GM12878 (cell line): ENCODE data around the gene ABHD2. TPM values are rescaled to one million over a fixed set of nuclear protein-coding genes. Genes with fewer than 3 reads are reported as not detected.

Experiments
- ATAC-seq: fragments of 200-7000 bp; cut with Tn5 transposase; 3 replicates; pipeline ENCODE4 v1.9.1; 2020; ENCODE audit warnings: mild to moderate bottlenecking, moderate library complexity
- BruUV-seq: library from RNA; stranded (reverse); fragments of 400-500 nt; replicated peaks from 2 replicates; lab custom pipeline; 2021; lab: Mats Ljungman, UMichigan
- CTCF ChIA-PET: fragments of 300-600 bp; sonication (Branson Sonifier 250); formaldehyde crosslinking; extraction: SDS; loops from one replicate; lab custom pipeline; 2021; ENCODE audit warnings: inconsistent platforms; lab: Yijun Ruan, JAX
- POLR2A ChIA-PET: fragments of 350-600 bp; formaldehyde crosslinking; extraction: SDS; loops from one replicate; lab custom pipeline; 2021; ENCODE audit warnings: inconsistent platforms; lab: Charles Lee
- RAD21 ChIA-PET: fragments of 300-600 bp; sonication (Branson Sonifier 250); formaldehyde crosslinking; loops from one replicate; lab custom pipeline; 2023; ENCODE audit warnings: antibody characterized with exemption; ENCODE audit not compliant: unreplicated experiment; lab: Charles Lee
- SMC1A ChIA-PET: fragments of 300-600 bp; sonication (Branson Sonifier 250); formaldehyde crosslinking; loops from one replicate; lab custom pipeline; 2023; ENCODE audit not compliant: unreplicated experiment, uncharacterized antibody; lab: Charles Lee
- DNase-seq: peaks from one replicate; pipeline ENCODE4 v3.0.0-alpha.2; 2011; ENCODE audit warnings: low read depth, low spot score
- FAIRE-seq: peaks from 3 replicates; lab custom pipeline; 2011; peaks lifted over from hg19 to GRCh38; lab: Jason Lieb, UNC
- H2AFZ ChIP-seq: 2 replicates; pipeline ENCODE4 v1.6.0; 2011; ENCODE audit warnings: low read depth, low read length, control low read depth; ENCODE audit not compliant: control insufficient read depth
- H3K27ac ChIP-seq: 2 replicates; pipeline ENCODE4 v1.5.1; 2011; ENCODE audit warnings: control low read depth; ENCODE audit not compliant: control insufficient read depth, insufficient read depth
- H3K27me3 ChIP-seq, 2 experiments: replicated peaks in 1 of 2; 2 replicates each; pipeline versions ENCODE4 v1.6.0 to v1.6.1; 2011; ENCODE audit warnings: low read length in 1 of 2; ENCODE audit not compliant: control insufficient read depth in 2 of 2, insufficient read depth in 2 of 2
- H3K36me3 ChIP-seq, 2 experiments: 2 replicates each; pipeline ENCODE4 v1.5.1; 2011; ENCODE audit warnings: low read length in 1 of 2; ENCODE audit not compliant: control insufficient read depth in 2 of 2, insufficient read depth in 2 of 2
- H3K4me1 ChIP-seq: 2 replicates; pipeline ENCODE4 v1.6.1; 2011; ENCODE audit warnings: mild to moderate bottlenecking, low read length, moderate library complexity, mixed read lengths; ENCODE audit not compliant: control insufficient read depth, insufficient read depth
- H3K4me2 ChIP-seq: 2 replicates; pipeline ENCODE4 v1.6.0; 2011; ENCODE audit warnings: control low read depth; ENCODE audit not compliant: control insufficient read depth, insufficient read depth
- H3K4me3 ChIP-seq: fragments of 200-600 bp; sonication (generic); 2 replicates; pipeline ENCODE4 v1.5.1; 2016
- H3K79me2 ChIP-seq: 2 replicates; pipeline ENCODE4 v1.6.0; 2011; ENCODE audit warnings: low read length; ENCODE audit not compliant: control insufficient read depth, insufficient read depth
- H3K9ac ChIP-seq: 2 replicates; pipeline ENCODE4 v1.8.0; 2011; ENCODE audit warnings: low read length, control low read depth, mixed read lengths; ENCODE audit not compliant: control insufficient read depth, insufficient read depth
- H3K9me3 ChIP-seq: replicated peaks from 3 replicates; pipeline ENCODE4 v1.5.1; 2011; ENCODE audit warnings: mild to moderate bottlenecking, low read length; ENCODE audit not compliant: control insufficient read depth, insufficient read depth
- H4K20me1 ChIP-seq: 2 replicates; pipeline ENCODE4 v1.6.0; 2011; ENCODE audit not compliant: control insufficient read depth, insufficient read depth
- CHD1 ChIP-seq: IDR thresholded peaks from 2 replicates; pipeline ENCODE4 v1.6.1; 2012; ENCODE audit warnings: low read depth, low read length, improper control_type of control experiment
- CREB1 ChIP-seq: IDR thresholded peaks from 2 replicates; pipeline ENCODE4 v1.6.1; 2012; ENCODE audit warnings: low read depth, mild to moderate bottlenecking, inconsistent platforms
- RAD51 ChIP-seq: fragments of 450-650 bp; IDR thresholded peaks from 2 replicates; pipeline ENCODE4 v1.6.1; 2016; ENCODE audit warnings: moderate library complexity, mild to moderate bottlenecking, inconsistent platforms
- SIX5 ChIP-seq: IDR thresholded peaks from 2 replicates; pipeline ENCODE4 v1.6.1; 2011; ENCODE audit warnings: mild to moderate bottlenecking, low read depth, low read length, moderate library complexity; ENCODE audit not compliant: severe bottlenecking
- ZNF384 ChIP-seq: IDR thresholded peaks from 2 replicates; pipeline ENCODE4 v1.6.1; 2012; ENCODE audit warnings: low read depth, mild to moderate bottlenecking, low read length, improper control_type of control experiment, borderline replicate concordance
- WGBS: methylation state at CpG from one replicate; pipeline ENCODE4 v1.1.6; 2016; ENCODE audit warnings: low lambda C conversion rate; ENCODE audit not compliant: insufficient replicate concordance, insufficient coverage; ENCODE audit errors: missing lambda C conversion rate; 5-methylcytosine and 5-hydroxymethylcytosine counted together
- in situ Hi-C: fragments of 300-500 bp; cut with MboI; formaldehyde crosslinking; loops from 9 replicates; pipeline ENCODE4 v1.14.3; 2018; ENCODE audit warnings: mixed read lengths
- intact Hi-C: fragments of 100-400 bp; cut with micrococcal nuclease; formaldehyde crosslinking; loops from one replicate; pipeline ENCODE4 v1.14.2; 2022; ENCODE audit not compliant: unreplicated experiment
- polyA plus RNA-seq, 11 experiments: library from polyadenylated mRNA; depleted of rRNA in 4 of 11; unstranded in 6 of 11; stranded (reverse) in 5 of 11; fragments of >200 nt; fragmentation: Nextera tagmentation in 4 of 11; fragmentation: Illumina TruSeq in 1 of 11; extraction: Ambion mirVana in 4 of 11; extraction: Trizol in 1 of 11; gene quantifications; 1 replicate in 1 of 11; 2 replicates in 10 of 11; pipeline versions ENCODE4 v1.2.1 to v1.2.3, GENCODE V29; 2011 to 2016; ENCODE audit warnings: inconsistent platforms in 2 of 11, missing spikeins in 2 of 11, low read depth in 1 of 11
- total RNA-seq, 4 experiments: library from RNA; depleted of rRNA in 3 of 4; stranded (reverse); fragments of >200 nt in 3 of 4; fragmentation: Illumina TruSeq in 1 of 4; extraction: Trizol in 1 of 4; gene quantifications; 2 replicates each; pipeline versions ENCODE4 v1.2.1 to v1.2.3, GENCODE V29; 2013 to 2021
- TF ChIP-seq, protein P1 (sequence below): IDR thresholded peaks from 2 replicates; pipeline ENCODE4 v1.6.1; 2012; ENCODE audit warnings: low read depth, low read length, improper control_type of control experiment
- TF ChIP-seq, protein P2 (sequence below): fragments of 450-650 bp; IDR thresholded peaks from 2 replicates; pipeline ENCODE4 v1.6.1; 2016; ENCODE audit warnings: mild to moderate bottlenecking, moderate library complexity, borderline replicate concordance

ABHD2 gene
- total and polyA plus RNA-seq, 10 of the 15 experiments (the other 5 are each of a cell fraction or from before 2014, with no cell fraction given) = 1.2 to 33.6 (median 20.4) TPM

DNA sequence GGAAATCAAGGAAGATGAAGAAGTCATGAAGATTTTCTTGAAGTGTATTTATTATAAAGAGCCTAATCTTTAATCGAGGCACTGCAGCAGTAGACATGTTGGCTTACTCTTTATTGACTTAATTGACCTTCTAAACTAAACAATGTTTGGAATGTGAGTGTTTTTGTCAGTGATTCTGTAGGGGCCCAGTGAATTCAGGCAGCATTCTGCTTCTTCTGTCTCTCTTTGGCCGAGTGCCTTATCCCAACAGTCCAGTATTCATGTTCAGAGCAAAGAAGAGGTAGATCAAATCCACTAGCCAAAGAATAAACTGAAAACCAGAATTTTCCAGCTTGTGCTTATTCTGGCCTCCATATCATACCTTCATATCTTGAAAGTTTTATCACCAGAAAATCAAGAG, 77.4 kb downstream of the ABHD2 start:
- Histone ChIP-seq H4K20me1 (no peaks in the 10 kb centered on the region), H3K9ac (no peak overlapping the region), H3K27me3 (no peaks in the 10 kb centered on the region), H3K79me2 (no peaks in the 10 kb centered on the region), H3K4me3 (no peak overlapping the region), H3K4me2 (no peak overlapping the region), H3K9me3 (no peaks in the 10 kb centered on the region), H2AFZ (no peak overlapping the region), H3K27ac (no peak overlapping the region), H3K36me3 (no peaks in the 10 kb centered on the region; a peak in 1 of 4 replicates), H3K4me1 (peaks cover 18% of the 10 kb centered on the region)
- ChIA-PET SMC1A (interaction anchor here (1.5 to 4.0 kb wide), 4 partner anchors 13 to 53 kb away, joined by 4 to 42 read pairs (median 18); no protein-coding TSS in a partner anchor), CTCF (interaction anchor here (1.1 to 5.9 kb wide), 4 partner anchors 13 to 108 kb away, joined by 3 to 71 read pairs (median 6); no protein-coding TSS in a partner anchor), POLR2A (interaction anchor here (0.7 kb wide), 2 partner anchors 12 to 107 kb away, joined by 3 read pairs; no protein-coding TSS in a partner anchor), RAD21 (interaction anchor here (1.4 to 1.9 kb wide), 2 partner anchors 13 to 41 kb away, joined by 3 to 5 read pairs; no protein-coding TSS in a partner anchor)
- no TSS peak for BruUV-seq
- in situ Hi-C loops = no loop called here
- FAIRE-seq (no peak), DNase-seq (no peak), ATAC-seq (no peak)
- TF ChIP-seq RAD51 (no peak), ZNF384 (no peak), SIX5 (no peak), CREB1 (no peak), CHD1 (no peak)
- TF ChIP-seq, protein P1, sequence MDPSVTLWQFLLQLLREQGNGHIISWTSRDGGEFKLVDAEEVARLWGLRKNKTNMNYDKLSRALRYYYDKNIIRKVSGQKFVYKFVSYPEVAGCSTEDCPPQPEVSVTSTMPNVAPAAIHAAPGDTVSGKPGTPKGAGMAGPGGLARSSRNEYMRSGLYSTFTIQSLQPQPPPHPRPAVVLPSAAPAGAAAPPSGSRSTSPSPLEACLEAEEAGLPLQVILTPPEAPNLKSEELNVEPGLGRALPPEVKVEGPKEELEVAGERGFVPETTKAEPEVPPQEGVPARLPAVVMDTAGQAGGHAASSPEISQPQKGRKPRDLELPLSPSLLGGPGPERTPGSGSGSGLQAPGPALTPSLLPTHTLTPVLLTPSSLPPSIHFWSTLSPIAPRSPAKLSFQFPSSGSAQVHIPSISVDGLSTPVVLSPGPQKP = no peak
- TF ChIP-seq, protein P2, sequence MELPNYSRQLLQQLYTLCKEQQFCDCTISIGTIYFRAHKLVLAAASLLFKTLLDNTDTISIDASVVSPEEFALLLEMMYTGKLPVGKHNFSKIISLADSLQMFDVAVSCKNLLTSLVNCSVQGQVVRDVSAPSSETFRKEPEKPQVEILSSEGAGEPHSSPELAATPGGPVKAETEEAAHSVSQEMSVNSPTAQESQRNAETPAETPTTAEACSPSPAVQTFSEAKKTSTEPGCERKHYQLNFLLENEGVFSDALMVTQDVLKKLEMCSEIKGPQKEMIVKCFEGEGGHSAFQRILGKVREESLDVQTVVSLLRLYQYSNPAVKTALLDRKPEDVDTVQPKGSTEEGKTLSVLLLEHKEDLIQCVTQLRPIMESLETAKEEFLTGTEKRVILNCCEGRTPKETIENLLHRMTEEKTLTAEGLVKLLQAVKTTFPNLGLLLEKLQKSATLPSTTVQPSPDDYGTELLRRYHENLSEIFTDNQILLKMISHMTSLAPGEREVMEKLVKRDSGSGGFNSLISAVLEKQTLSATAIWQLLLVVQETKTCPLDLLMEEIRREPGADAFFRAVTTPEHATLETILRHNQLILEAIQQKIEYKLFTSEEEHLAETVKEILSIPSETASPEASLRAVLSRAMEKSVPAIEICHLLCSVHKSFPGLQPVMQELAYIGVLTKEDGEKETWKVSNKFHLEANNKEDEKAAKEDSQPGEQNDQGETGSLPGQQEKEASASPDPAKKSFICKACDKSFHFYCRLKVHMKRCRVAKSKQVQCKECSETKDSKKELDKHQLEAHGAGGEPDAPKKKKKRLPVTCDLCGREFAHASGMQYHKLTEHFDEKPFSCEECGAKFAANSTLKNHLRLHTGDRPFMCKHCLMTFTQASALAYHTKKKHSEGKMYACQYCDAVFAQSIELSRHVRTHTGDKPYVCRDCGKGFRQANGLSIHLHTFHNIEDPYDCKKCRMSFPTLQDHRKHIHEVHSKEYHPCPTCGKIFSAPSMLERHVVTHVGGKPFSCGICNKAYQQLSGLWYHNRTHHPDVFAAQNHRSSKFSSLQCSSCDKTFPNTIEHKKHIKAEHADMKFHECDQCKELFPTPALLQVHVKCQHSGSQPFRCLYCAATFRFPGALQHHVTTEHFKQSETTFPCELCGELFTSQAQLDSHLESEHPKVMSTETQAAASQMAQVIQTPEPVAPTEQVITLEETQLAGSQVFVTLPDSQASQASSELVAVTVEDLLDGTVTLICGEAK = no peak
- whole genome bisulfite sequencing = 100% methylated on average over 2 of the region's 2 CpGs
- intact Hi-C loops = no loop called here
